K562 (cell line): ENCODE results near the gene PCBD2. TPM values are rescaled to one million over a fixed set of nuclear protein-coding genes. Genes with fewer than 3 reads are reported as not detected.

Experiments used
- BACH1 ChIP-seq: fragments of 200-800 bp; sonication (Bioruptor generic); IDR thresholded peaks from 2 replicates; pipeline ENCODE4 v1.6.1; 2016; ENCODE audit warnings: missing genetic modification characterization, missing compliant biosample characterization
- DNMT1 ChIP-seq: fragments of 450-650 bp; IDR thresholded peaks from 2 replicates; pipeline ENCODE4 v1.6.1; 2016; ENCODE audit warnings: antibody characterized with exemption, mild to moderate bottlenecking
- E2F3 ChIP-seq: fragments of 250-450 bp; sonication (Bioruptor Pico); IDR thresholded peaks from 2 replicates; pipeline ENCODE4 v1.4.0; 2020; ENCODE audit warnings: mild to moderate bottlenecking
- FIP1L1 ChIP-seq: fragments of 200-400 bp; formaldehyde crosslinking; IDR thresholded peaks from 2 replicates; pipeline ENCODE4 v1.6.1; 2018; ENCODE audit warnings: mild to moderate bottlenecking, low read depth, low read length; ENCODE audit not compliant: poor library complexity, severe bottlenecking
- MEF2A ChIP-seq: IDR thresholded peaks from 2 replicates; pipeline ENCODE4 v1.6.1; 2011; ENCODE audit warnings: low read depth, mild to moderate bottlenecking, low read length, moderate library complexity; ENCODE audit not compliant: control insufficient read depth
- MEF2D ChIP-seq: conservative IDR thresholded peaks from 2 replicates; pipeline ENCODE4 v1.6.1; 2016; ENCODE audit warnings: low read depth, missing genetic modification characterization, missing compliant biosample characterization
- MIER1 ChIP-seq: fragments of 450-650 bp; IDR thresholded peaks from 2 replicates; pipeline ENCODE4 v1.6.1; 2016; ENCODE audit warnings: antibody characterized with exemption, mild to moderate bottlenecking, low read depth
- MTF1 ChIP-seq: fragments of 250-450 bp; sonication (Bioruptor Pico); IDR thresholded peaks from 2 replicates; pipeline ENCODE4 v1.9.0; 2021; ENCODE audit warnings: moderate library complexity, mild to moderate bottlenecking, inconsistent platforms, borderline replicate concordance
- PHTF2 ChIP-seq: fragments of 250-450 bp; sonication (Bioruptor Pico); IDR thresholded peaks from 2 replicates; pipeline ENCODE4 v1.5.0; 2021; ENCODE audit warnings: mild to moderate bottlenecking
- POLR2B ChIP-seq: fragments of 450-650 bp; IDR thresholded peaks from 2 replicates; pipeline ENCODE4 v1.6.1; 2018; ENCODE audit warnings: low read depth; ENCODE audit not compliant: partially characterized antibody
- POLR2G ChIP-seq: fragments of 200-400 bp; formaldehyde crosslinking; IDR thresholded peaks from 2 replicates; pipeline ENCODE4 v1.6.1; 2017; ENCODE audit warnings: low read depth, mild to moderate bottlenecking, antibody characterized with exemption, low read length, moderate library complexity
- RAD21 ChIP-seq, 2 experiments: fragments of 250-450 bp in 1 of 2; fragments of 450-650 bp in 1 of 2; sonication (Bioruptor Pico) in 1 of 2; formaldehyde crosslinking in 1 of 2; IDR thresholded peaks in 1 of 2; conservative IDR thresholded peaks in 1 of 2; 2 replicates each; pipeline versions ENCODE4 v1.4.0 to v1.8.0; 2020 to 2022; ENCODE audit warnings: mild to moderate bottlenecking in 2 of 2, moderate library complexity in 1 of 2
- SMAD2 ChIP-seq: fragments of 150-350 bp; IDR thresholded peaks from 2 replicates; pipeline ENCODE4 v1.6.1; 2014; ENCODE audit warnings: low read depth, mild to moderate bottlenecking, low read length
- U2AF2 ChIP-seq: fragments of 200-400 bp; formaldehyde crosslinking; optimal IDR thresholded peaks from 2 replicates; pipeline ENCODE3; 2017; ENCODE audit warnings: low read depth, mild to moderate bottlenecking, low read length
- ZNF143 ChIP-seq: sonication (generic); formaldehyde crosslinking; IDR thresholded peaks from 2 replicates; pipeline ENCODE4 v1.9.0; 2022; ENCODE audit warnings: mild to moderate bottlenecking, missing genetic modification reagents
- ZNF583 ChIP-seq: fragments of 250-450 bp; sonication (Bioruptor Pico); IDR thresholded peaks from 2 replicates; pipeline ENCODE4 v1.4.0; 2020
- ZSCAN32 ChIP-seq: fragments of 450-650 bp; formaldehyde crosslinking; IDR thresholded peaks from 2 replicates; pipeline ENCODE4 v1.4.0; 2020; ENCODE audit warnings: mild to moderate bottlenecking, moderate library complexity
- polyA plus RNA-seq, 8 experiments: library from polyadenylated mRNA; depleted of rRNA in 4 of 8; stranded (reverse) in 5 of 8; unstranded in 3 of 8; fragments of >200 nt; fragmentation: Nextera tagmentation in 2 of 8; fragmentation: Illumina TruSeq in 1 of 8; extraction: Ambion mirVana in 2 of 8; extraction: Trizol in 1 of 8; gene quantifications; 2 replicates each; pipeline versions ENCODE4 v1.2.1 to v1.2.3, GENCODE V29; 2011 to 2014; ENCODE audit warnings: inconsistent platforms in 1 of 8, missing spikeins in 1 of 8
- total RNA-seq, 7 experiments: library from RNA; depleted of rRNA in 6 of 7; stranded (reverse); fragments of >200 nt in 6 of 7; fragmentation: Illumina TruSeq in 2 of 7; extraction: Trizol in 2 of 7; gene quantifications; 2 replicates each; pipeline versions ENCODE4 v1.2.1 to v1.2.3, GENCODE V29; 2011 to 2021; ENCODE audit warnings: low replicate concordance in 1 of 7
- TF ChIP-seq, protein P1 (sequence below): sonication (generic); formaldehyde crosslinking; IDR thresholded peaks from 2 replicates; pipeline ENCODE4 v1.8.0; 2022; ENCODE audit warnings: mild to moderate bottlenecking, missing genetic modification reagents
- TF ChIP-seq, protein P2 (sequence below): fragments of 450-650 bp; formaldehyde crosslinking; IDR thresholded peaks from 2 replicates; pipeline ENCODE4 v1.4.0; 2022; ENCODE audit warnings: missing genetic modification characterization
- TF ChIP-seq, protein P3 (sequence below): fragments of 250-450 bp; sonication (Bioruptor Pico); IDR thresholded peaks from 2 replicates; pipeline ENCODE4 v1.9.0; 2021; ENCODE audit warnings: mild to moderate bottlenecking, inconsistent platforms
- TF ChIP-seq, protein P4 (sequence below), 3 experiments: IDR thresholded peaks in 2 of 3; conservative IDR thresholded peaks in 1 of 3; 2 replicates each; pipeline ENCODE4 v1.5.1; 2011 to 2012; ENCODE audit warnings: low read length in 3 of 3, mild to moderate bottlenecking in 3 of 3, control low read depth in 2 of 3, improper control_type of control experiment in 1 of 3, inconsistent platforms in 1 of 3, low read depth in 1 of 3, mixed read lengths in 1 of 3, moderate library complexity in 1 of 3; ENCODE audit not compliant: insufficient read depth in 2 of 3

The PCBD2 gene
- total and polyA plus RNA-seq, 9 of the 15 experiments (the other 6 are each of a cell fraction or from before 2014, with no cell fraction given): 5.2 to 13.8 (median 7.8) TPM

DNA sequence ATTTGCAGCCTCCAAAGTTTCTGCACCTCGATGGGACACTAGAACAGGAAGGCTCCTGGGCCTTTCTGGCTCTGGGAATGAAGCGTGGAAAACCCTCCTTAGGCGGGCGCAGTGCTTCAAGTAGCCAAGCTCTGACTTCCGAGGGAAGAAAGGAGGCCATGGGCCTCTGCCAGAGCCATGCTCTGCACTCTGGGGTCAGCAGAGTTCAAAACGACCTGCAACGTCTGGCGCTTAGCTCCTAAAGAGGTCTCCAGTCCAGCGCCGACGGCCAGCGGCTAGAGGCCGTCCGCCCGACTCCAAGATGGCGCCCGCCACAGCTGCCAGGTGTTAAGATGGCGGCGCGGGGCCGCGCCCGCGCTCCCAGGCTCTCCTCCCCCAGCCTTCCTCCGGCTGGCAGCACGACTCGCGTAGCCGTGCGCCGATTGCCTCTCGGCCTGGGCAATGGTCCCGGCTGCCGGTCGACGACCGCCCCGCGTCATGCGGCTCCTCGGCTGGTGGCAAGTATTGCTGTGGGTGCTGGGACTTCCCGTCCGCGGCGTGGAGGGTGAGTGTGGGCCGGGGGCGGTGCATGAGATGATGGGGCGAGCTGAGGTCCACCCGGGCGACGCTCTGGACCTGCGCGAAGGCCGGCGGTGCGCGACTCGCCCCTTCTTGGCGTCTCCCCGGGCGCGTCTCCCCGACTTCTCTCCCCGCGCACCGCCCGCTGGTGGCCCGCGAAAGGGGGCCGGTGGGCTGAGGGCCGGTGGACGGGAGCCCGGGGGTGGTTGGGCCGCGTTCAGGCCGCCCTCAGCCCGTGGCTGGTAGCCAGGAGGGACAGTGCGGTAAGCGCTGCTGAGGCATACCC is 30.7 kb upstream of the PCBD2 start, which contains the start of gene TXNDC15 (continued):
- TF ChIP-seq POLR2G: peak; percentile 98
- TF ChIP-seq RAD21 (CRISPR knock-in tag; conservative IDR thresholded peaks at IDR 0.05 in 1 of 2, IDR thresholded peaks at IDR 0.05 in 1 of 2): no peak
- peak; percentile 79 for TF ChIP-seq FIP1L1
- TF ChIP-seq MIER1: no peak
- TF ChIP-seq BACH1 (tag): 0 out of 2 replicates have a peak, but pooled peaks have one; percentile 59
- TF ChIP-seq, protein P1, sequence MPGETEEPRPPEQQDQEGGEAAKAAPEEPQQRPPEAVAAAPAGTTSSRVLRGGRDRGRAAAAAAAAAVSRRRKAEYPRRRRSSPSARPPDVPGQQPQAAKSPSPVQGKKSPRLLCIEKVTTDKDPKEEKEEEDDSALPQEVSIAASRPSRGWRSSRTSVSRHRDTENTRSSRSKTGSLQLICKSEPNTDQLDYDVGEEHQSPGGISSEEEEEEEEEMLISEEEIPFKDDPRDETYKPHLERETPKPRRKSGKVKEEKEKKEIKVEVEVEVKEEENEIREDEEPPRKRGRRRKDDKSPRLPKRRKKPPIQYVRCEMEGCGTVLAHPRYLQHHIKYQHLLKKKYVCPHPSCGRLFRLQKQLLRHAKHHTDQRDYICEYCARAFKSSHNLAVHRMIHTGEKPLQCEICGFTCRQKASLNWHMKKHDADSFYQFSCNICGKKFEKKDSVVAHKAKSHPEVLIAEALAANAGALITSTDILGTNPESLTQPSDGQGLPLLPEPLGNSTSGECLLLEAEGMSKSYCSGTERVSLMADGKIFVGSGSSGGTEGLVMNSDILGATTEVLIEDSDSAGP: no peak
- TF ChIP-seq, protein P2, sequence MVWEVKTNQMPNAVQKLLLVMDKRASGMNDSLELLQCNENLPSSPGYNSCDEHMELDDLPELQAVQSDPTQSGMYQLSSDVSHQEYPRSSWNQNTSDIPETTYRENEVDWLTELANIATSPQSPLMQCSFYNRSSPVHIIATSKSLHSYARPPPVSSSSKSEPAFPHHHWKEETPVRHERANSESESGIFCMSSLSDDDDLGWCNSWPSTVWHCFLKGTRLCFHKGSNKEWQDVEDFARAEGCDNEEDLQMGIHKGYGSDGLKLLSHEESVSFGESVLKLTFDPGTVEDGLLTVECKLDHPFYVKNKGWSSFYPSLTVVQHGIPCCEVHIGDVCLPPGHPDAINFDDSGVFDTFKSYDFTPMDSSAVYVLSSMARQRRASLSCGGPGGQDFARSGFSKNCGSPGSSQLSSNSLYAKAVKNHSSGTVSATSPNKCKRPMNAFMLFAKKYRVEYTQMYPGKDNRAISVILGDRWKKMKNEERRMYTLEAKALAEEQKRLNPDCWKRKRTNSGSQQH (CRISPR knock-in tag): no peak
- no peak for TF ChIP-seq ZNF143
- TF ChIP-seq E2F3 (CRISPR knock-in tag): no peak; the same call in 1 of the 2 replicates
- TF ChIP-seq U2AF2: no peak
- no peak for TF ChIP-seq PHTF2
- no peak for TF ChIP-seq MEF2D (tag)
- TF ChIP-seq MEF2A: no peak
- TF ChIP-seq SMAD2: no peak
- no peak for TF ChIP-seq ZNF583 (CRISPR knock-in tag)
- TF ChIP-seq, protein P3, sequence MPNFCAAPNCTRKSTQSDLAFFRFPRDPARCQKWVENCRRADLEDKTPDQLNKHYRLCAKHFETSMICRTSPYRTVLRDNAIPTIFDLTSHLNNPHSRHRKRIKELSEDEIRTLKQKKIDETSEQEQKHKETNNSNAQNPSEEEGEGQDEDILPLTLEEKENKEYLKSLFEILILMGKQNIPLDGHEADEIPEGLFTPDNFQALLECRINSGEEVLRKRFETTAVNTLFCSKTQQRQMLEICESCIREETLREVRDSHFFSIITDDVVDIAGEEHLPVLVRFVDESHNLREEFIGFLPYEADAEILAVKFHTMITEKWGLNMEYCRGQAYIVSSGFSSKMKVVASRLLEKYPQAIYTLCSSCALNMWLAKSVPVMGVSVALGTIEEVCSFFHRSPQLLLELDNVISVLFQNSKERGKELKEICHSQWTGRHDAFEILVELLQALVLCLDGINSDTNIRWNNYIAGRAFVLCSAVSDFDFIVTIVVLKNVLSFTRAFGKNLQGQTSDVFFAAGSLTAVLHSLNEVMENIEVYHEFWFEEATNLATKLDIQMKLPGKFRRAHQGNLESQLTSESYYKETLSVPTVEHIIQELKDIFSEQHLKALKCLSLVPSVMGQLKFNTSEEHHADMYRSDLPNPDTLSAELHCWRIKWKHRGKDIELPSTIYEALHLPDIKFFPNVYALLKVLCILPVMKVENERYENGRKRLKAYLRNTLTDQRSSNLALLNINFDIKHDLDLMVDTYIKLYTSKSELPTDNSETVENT: peak; percentile 36; the same call in 1 of the 2 replicates
- no peak for TF ChIP-seq DNMT1
- TF ChIP-seq, protein P4, sequence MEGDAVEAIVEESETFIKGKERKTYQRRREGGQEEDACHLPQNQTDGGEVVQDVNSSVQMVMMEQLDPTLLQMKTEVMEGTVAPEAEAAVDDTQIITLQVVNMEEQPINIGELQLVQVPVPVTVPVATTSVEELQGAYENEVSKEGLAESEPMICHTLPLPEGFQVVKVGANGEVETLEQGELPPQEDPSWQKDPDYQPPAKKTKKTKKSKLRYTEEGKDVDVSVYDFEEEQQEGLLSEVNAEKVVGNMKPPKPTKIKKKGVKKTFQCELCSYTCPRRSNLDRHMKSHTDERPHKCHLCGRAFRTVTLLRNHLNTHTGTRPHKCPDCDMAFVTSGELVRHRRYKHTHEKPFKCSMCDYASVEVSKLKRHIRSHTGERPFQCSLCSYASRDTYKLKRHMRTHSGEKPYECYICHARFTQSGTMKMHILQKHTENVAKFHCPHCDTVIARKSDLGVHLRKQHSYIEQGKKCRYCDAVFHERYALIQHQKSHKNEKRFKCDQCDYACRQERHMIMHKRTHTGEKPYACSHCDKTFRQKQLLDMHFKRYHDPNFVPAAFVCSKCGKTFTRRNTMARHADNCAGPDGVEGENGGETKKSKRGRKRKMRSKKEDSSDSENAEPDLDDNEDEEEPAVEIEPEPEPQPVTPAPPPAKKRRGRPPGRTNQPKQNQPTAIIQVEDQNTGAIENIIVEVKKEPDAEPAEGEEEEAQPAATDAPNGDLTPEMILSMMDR (IDR thresholded peaks at IDR 0.05 in 2 of 3, conservative IDR thresholded peaks at IDR 0.05 in 1 of 3; ENCODE audit: insufficient read depth in 2 of 3, low read depth in 1 of 3, low read length in 3 of 3): no peak
- TF ChIP-seq POLR2B: peak; percentile 72
- TF ChIP-seq ZSCAN32: no peak
- no peak for TF ChIP-seq MTF1 (CRISPR knock-in tag)
